SJCRH30 (cell line): ENCODE results near the gene PRR36. TPM values are rescaled to one million over a fixed set of nuclear protein-coding genes. Genes with fewer than 3 reads are reported as not detected.
A peak's percentile ranks its signal among the peaks of the same experiment; 100 is the strongest.
"Not testable (repeated sequence)": the region's sequence is repeated elsewhere in the genome, so short reads cannot be mapped to it uniquely, and the experiment has no call there.

Experiments used
- DNase-seq, 2 experiments: peaks; one replicate each; pipeline ENCODE4 v3.0.0-alpha.2; 2015 to 2020
- H3K27ac ChIP-seq: fragments of 250-450 bp; sonication (Bioruptor Pico); 2 replicates; pipeline ENCODE4 v1.5.1; 2020; ENCODE audit warnings: mild to moderate bottlenecking, moderate library complexity
- H3K27me3 ChIP-seq: fragments of 250-450 bp; sonication (Bioruptor Pico); 2 replicates; pipeline ENCODE4 v1.5.1; 2020; ENCODE audit warnings: mild to moderate bottlenecking, moderate library complexity
- H3K36me3 ChIP-seq: fragments of 250-450 bp; sonication (Bioruptor Pico); 2 replicates; pipeline ENCODE4 v1.5.1; 2020; ENCODE audit warnings: mild to moderate bottlenecking, moderate library complexity
- H3K4me1 ChIP-seq: fragments of 250-450 bp; sonication (Bioruptor Pico); 2 replicates; pipeline ENCODE4 v1.5.1; 2020; ENCODE audit warnings: mild to moderate bottlenecking, moderate library complexity
- H3K4me3 ChIP-seq: fragments of 250-450 bp; sonication (Bioruptor Pico); 2 replicates; pipeline ENCODE4 v1.5.1; 2020; ENCODE audit warnings: mild to moderate bottlenecking, moderate library complexity
- H3K9me3 ChIP-seq: fragments of 250-450 bp; sonication (Bioruptor Pico); replicated peaks from 2 replicates; pipeline ENCODE4 v1.5.1; 2020; ENCODE audit warnings: mild to moderate bottlenecking, moderate library complexity
- total RNA-seq: library from RNA; depleted of rRNA; stranded (reverse); fragments of >200 nt; shearing (Covaris generic); gene quantifications from 2 replicates; pipeline ENCODE4 v1.2.3, GENCODE V29; 2014; rRNA removed

Gene PRR36
- total RNA-seq, result not detected in 2 replicates

GRCh38 chr19:7874076-7874896 lies at the start of gene PRR36:
TSS of gene PRR36 (minus strand) at chr19:7874390. CDS start at chr19:7873689, 701 bp downstream.
- H3K9me3 ChIP-seq, result no peaks in the 10 kb centered on the region
- H3K27me3 ChIP-seq, result peaks cover 4% of the 10 kb centered on the region
- no peak within 1 kb of the TSS for H3K4me3 ChIP-seq
- no peaks in the 10 kb centered on the region for H3K36me3 ChIP-seq
- DNase-seq, result no peak
- peaks cover 7% of the 10 kb centered on the region; the same call in 1 of the 2 replicates for H3K4me1 ChIP-seq
- H3K27ac ChIP-seq, result no peak within 1 kb of the TSS

- no peaks in the 10 kb centered on the region for H3K36me3 ChIP-seq
- no peak overlapping the region for H3K4me3 ChIP-seq
- no peak for DNase-seq
- peaks cover 4% of the 10 kb centered on the region; the same call in 1 of the 2 replicates for H3K4me1 ChIP-seq
- H3K27me3 ChIP-seq, result no peaks in the 10 kb centered on the region
- H3K27ac ChIP-seq, result no peak overlapping the region
- H3K9me3 ChIP-seq, result no peaks in the 10 kb centered on the region
Observed at GRCh38 chr19:7923295-7924191, 49.4 kb upstream of the PRR36 start.

GRCh38 chr19:7922836-7923195 lies 48.6 kb upstream of the PRR36 start:
- DNase-seq, result no peak
- Histone ChIP-seq H3K4me3 (no peak overlapping the region), H3K27ac (no peak overlapping the region), H3K36me3 (no peaks in the 10 kb centered on the region), H3K9me3 (no peaks in the 10 kb centered on the region), H3K27me3 (no peaks in the 10 kb centered on the region), H3K4me1 (peaks cover 4% of the 10 kb centered on the region; the same call in 1 of the 2 replicates)

DNA sequence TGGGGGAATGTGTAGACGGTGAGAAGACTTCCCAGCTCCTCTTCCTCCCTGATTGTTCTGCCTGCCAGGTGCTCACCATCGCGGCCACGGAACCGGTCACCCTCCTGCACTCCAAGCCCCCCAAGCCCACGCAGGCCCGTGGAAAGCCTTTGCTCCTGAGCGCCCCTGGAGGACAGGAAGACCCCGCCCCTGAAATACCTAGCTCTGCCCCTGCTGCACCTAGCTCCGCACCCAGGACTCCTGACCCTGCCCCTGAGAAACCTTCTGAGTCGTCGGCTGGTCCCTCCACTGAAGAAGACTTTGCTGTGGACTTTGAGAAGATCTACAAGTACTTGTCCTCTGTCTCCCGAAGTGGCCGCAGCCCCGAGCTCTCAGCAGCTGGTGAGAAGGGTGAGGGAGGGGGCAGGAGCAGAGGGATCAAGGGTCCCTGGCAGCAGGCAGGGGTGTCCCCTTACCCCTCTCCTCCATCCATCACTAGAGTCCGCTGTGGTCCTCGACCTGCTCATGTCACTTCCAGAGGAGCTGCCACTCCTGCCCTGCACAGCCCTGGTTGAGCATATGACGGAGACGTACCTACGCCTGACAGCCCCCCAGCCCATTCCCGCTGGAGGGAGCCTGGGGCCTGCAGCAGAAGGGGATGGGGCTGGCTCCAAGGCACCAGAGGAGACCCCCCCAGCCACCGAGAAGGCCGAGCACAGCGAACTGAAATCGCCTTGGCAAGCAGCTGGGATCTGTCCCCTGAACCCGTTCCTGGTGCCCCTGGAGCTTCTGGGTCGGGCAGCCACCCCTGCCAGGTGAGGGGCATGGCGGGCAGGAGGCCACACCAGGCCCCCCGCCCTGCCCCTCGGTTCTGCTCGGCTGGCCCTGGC lies 48.0 kb upstream of the PRR36 start:
- DNase-seq, result no peak
- H3K36me3 ChIP-seq, result no peaks in the 10 kb centered on the region
- no peak overlapping the region for H3K27ac ChIP-seq
- H3K4me3 ChIP-seq, result no peak overlapping the region
- H3K9me3 ChIP-seq, result no peaks in the 10 kb centered on the region
- peaks cover 4% of the 10 kb centered on the region; the same call in 1 of the 2 replicates for H3K4me1 ChIP-seq
- H3K27me3 ChIP-seq, result no peaks in the 10 kb centered on the region

DNA sequence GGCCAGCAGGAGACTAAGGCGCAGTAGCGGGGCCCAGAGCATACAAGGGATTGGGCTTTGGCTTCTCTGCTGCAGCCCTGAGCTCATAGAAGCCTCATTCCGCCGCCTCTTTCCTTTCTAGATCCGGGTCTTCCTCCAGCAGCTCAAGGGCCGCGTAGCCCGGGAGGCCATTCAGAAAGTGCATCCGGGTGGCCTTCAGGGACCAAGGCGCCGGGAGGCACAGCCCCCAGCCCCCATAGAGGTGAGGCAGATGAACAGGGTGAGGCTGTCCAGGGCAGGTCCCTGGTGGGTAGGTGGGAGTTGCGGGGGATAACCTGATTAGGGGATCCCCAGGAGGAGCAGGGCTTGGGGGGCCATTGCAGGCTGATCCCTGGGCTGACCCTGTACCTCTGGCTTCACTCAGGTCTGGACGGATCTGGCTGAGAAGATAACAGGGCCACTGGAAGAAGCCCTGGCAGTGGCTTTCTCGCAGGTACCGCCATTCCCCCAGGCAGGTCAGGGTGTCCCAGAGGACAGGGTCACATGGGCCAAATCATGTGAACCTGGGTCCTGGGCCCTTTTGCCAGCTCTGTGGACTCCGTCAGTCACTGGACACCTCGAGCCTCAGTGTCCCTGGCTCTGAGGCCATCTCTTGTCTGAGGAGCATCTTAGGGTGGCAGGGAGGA lies 47.2 kb upstream of the PRR36 start:
- H3K9me3 ChIP-seq, result no peaks in the 10 kb centered on the region
- no peak for DNase-seq
- peak overlapping the region; percentile 35; the same call in 1 of the 2 replicates for H3K27ac ChIP-seq
- H3K36me3 ChIP-seq, result no peaks in the 10 kb centered on the region
- H3K27me3 ChIP-seq, result no peaks in the 10 kb centered on the region
- H3K4me1 ChIP-seq, result peaks cover 3% of the 10 kb centered on the region; the same call in 1 of the 2 replicates
- peak overlapping the region; percentile 63 for H3K4me3 ChIP-seq

GRCh38 chr19:7920519-7921301 lies 46.5 kb upstream of the PRR36 start:
- DNase-seq, result peak; percentile 98 to 99
- Histone ChIP-seq H3K27me3 (no peaks in the 10 kb centered on the region; the same call in 1 of the 2 replicates), H3K4me3 (peak overlapping the region; percentile 70), H3K27ac (peak overlapping the region; percentile 47), H3K9me3 (no peaks in the 10 kb centered on the region), H3K4me1 (no peaks in the 10 kb centered on the region), H3K36me3 (no peaks in the 10 kb centered on the region)

- H3K4me1 ChIP-seq, result no peaks in the 10 kb centered on the region
- DNase-seq, result peak; percentile 96 to 97
- peak within 1 kb of the TSS; percentile 47 for H3K27ac ChIP-seq
- H3K36me3 ChIP-seq, result no peaks in the 10 kb centered on the region
- no peaks in the 10 kb centered on the region for H3K9me3 ChIP-seq
- no peaks in the 10 kb centered on the region; the same call in 1 of the 2 replicates for H3K27me3 ChIP-seq
- H3K4me3 ChIP-seq, result peak within 1 kb of the TSS; percentile 70
Observed at GRCh38 chr19:7919610-7920518, 45.7 kb upstream of the PRR36 start, which contains the start of gene SNAPC2. TSS of gene SNAPC2 (plus strand) at chr19:7920338. CDS start at chr19:7920367, 29 bp downstream.

GRCh38 chr19:7918615-7919421 lies 44.6 kb upstream of the PRR36 start:
- Histone ChIP-seq H3K4me3 (no peak overlapping the region), H3K9me3 (no peaks in the 10 kb centered on the region), H3K27me3 (no peaks in the 10 kb centered on the region; the same call in 1 of the 2 replicates), H3K36me3 (no peaks in the 10 kb centered on the region), H3K4me1 (no peaks in the 10 kb centered on the region), H3K27ac (no peak overlapping the region)
- DNase-seq, result no peak

DNA sequence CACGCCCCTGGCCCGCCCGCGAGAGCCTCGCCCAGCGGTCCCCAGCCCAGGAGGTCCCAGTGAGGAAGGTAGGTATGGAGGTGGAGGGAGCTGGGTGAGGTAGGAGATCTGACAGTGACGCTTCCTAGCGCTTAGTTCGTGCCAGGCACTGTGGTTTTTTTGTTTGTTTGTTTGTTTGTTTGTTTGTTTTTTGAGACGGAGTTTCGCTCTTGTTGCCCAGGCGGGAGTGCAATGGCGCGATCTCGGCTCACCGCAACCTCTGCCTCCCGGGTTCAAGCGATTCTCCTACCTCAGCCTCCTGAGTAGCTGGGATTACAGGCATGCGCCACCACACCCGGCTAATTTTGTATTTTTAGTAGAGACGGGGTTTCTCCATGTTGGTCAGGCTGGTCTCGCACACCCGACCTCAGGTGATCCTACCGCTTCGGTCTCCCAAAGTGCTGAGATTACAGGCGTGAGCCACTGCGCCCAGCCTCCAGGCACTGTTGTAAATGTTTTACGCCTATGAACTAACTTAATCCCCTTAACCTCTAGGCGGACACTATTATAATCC lies 43.9 kb upstream of the PRR36 start:
- DNase-seq, H3K4me1 ChIP-seq, H3K9me3 ChIP-seq, H3K27ac ChIP-seq, H3K4me3 ChIP-seq, H3K27me3 ChIP-seq, H3K36me3 ChIP-seq: not testable (repeated sequence)

DNA sequence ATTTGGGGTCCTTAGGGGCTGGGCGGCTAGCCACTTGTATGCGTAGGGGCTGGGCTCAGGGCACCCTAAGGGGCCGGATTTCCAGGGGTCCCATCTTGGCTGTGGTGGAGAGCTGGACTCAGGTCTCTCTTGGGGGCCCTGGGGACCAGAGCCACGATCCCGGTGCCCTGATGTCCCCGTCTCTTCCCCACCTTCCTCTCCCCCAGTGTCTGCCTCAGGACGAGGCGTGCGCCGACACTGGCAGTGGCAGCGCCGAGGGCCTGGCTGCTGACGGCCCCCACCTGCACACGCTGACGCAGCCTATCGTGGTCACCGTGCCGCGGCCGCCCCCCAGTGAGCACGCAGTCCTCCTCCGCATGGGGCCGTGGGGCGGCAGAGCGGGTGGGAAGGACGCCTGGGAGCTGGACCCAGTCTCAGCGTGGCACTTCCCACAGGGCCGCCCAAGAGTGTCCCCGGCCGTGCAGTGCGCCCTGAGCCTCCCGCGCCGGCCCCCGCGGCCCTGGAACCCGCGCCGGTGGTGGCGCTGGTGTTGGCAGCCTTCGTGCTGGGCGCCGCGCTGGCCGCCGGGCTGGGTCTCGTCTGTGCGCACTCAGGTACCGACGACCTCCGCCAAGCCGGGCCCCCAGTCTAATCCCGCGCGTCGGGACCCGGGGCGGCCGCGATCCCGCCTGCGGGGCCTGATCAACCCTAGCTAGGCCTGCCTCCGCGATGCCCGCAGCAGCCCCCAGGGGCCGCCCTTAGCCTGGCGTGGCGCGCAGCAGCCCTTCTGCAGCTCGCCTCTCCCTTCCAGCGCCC lies 43.3 kb upstream of the PRR36 start:
- H3K4me3 ChIP-seq, result no peak overlapping the region

GRCh38 chr19:7916955-7917266 lies 42.7 kb upstream of the PRR36 start:
- no peak overlapping the region for H3K4me3 ChIP-seq
- no peaks in the 10 kb centered on the region; the same call in 1 of the 2 replicates for H3K27me3 ChIP-seq
- H3K9me3 ChIP-seq, result no peaks in the 10 kb centered on the region
- no peak overlapping the region for H3K27ac ChIP-seq
- DNase-seq, result no peak
- no peaks in the 10 kb centered on the region for H3K4me1 ChIP-seq
- no peaks in the 10 kb centered on the region; the same call in 1 of the 2 replicates for H3K36me3 ChIP-seq

More for the DNA sequence above, 43.3 kb upstream of the PRR36 start:
- no peaks in the 10 kb centered on the region for H3K4me1 ChIP-seq
- DNase-seq, result no peak
- H3K9me3 ChIP-seq, result no peaks in the 10 kb centered on the region
- H3K27ac ChIP-seq, result no peak overlapping the region
- H3K27me3 ChIP-seq, result no peaks in the 10 kb centered on the region; the same call in 1 of the 2 replicates
- no peaks in the 10 kb centered on the region; the same call in 1 of the 2 replicates for H3K36me3 ChIP-seq
